ENCODE data around the gene GPHN.
"Not testable (repeated sequence)": the region's sequence is repeated elsewhere in the genome, so short reads cannot be mapped to it uniquely, and the experiment has no call there.

The GPHN gene

GRCh38 chr14:66677780-66678179 lies 169.8 kb downstream of the GPHN start:
- DNase-seq, result no peak

GRCh38 chr14:66680216-66680615 lies 172.3 kb downstream of the GPHN start:
- no peak for DNase-seq

- no peak for DNase-seq
These were observed 188.4 kb downstream of the GPHN start for GRCh38 chr14:66696326-66696725.

DNA sequence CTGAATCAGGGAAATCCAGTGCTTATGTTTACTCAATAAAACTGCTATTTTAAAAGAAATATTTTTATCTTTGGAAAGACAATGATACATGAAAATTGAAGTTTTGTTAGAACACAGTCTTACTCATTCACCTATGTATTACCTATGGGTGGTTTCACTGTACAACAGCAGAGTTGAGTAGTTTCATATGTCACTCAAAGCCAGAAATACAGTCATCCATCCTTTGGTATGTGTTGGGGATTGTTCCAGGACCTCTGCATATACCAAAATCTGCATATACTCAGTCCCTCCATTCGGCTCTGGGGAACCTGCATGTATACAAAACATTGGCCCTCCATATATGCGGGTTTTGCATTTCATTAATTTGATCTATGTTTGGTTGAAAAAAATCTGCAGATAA lies 190.6 kb downstream of the GPHN start:
- no peak for DNase-seq

DNA sequence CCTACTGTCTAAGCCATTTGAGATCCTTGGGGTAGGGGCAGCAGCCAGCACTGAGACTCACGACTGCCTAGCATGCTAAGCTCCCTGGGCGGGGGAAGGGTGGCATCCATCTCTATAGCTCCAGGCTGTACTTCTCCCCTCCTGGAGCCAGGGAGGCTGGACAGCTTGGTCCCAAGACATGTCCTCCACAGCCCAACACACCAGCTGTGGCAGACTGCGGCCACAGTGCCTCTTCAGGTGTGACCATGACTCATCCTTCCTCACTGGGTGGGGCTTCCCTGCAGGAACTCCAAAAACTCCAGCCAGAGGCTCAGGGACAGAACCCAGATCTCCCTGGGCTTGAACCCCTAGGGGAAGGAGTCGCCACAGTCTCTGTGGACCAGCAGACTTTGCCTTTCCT lies 193.9 kb downstream of the GPHN start:
- no peak for DNase-seq

GRCh38 chr14:66708267-66708666 lies 200.3 kb downstream of the GPHN start:
- DNase-seq, result no peak

- DNase-seq, result no peak
These were observed 201.3 kb downstream of the GPHN start for GRCh38 chr14:66709291-66709690.

- DNase-seq, result not testable (repeated sequence)
These were observed 206.3 kb downstream of the GPHN start for GRCh38 chr14:66714291-66714690.

GRCh38 chr14:66715313-66715712 lies 207.4 kb downstream of the GPHN start:
- DNase-seq, result not testable (repeated sequence)

DNA sequence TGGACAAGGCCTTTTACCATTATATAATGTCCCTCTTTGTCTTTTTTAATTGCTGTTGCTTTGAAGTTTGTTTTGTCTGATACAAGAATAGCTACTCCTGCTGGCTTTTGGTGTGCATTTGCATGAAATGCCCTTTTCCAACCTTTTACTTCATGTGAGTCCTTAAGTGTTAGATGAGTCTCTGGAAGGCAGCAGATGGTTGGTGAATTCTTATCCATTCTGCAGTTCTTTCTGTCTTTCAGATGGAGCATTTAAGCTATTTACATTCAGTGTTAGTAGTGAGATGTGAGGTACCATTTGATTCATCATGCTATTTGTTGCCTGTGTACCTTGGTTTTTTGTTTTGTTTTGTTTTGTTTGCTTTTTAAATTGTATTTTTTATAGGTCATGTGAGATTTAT lies 208.3 kb downstream of the GPHN start:
- DNase-seq, result no peak

DNA sequence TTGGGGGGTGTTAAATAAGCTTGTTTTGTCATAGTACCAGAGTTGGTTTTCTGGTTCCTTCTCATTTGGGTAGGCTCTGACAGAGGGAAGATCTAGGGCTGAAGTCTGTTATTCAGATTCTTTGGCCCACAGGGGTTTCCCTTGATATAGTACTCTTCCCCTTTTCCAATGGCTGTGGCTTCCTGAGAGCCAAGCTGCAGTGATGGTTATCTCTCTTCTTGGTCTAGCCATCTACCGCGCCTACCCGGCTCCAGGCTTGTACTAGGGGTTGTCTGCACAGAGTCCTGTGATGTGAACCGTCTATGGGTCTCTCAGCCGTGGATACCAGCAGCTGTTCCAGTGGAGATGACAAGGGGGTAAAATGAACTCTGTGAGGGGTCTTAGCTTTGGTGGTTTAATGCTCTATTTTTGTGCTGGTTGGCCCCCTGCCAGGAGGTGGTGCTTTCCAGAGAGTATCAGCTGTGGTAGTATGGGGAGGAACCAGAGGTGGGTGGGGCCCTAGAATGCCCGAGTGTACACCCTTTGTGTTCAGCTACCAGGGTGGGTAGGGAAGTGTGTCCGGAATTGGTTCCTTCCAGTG lies 209.7 kb downstream of the GPHN start:
- DNase-seq, result no peak

DNA sequence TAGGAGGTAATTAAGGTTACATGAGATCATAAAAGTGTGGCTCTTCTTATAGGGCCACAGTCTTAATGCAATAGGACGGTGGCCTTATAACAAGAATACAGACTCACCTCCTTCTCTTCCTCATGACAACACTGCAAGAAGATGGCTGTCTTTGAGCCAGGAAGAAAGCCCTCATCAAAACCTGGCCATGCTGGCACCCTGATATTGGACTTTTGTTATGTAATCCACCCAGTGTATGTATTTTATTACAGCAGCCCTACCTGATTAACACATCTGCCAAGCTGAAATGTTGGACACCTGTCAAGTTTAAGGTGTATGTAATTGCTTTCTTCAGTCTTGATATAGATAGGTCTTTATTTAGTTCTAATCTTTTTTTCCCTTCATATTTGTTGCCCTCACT lies 217.0 kb downstream of the GPHN start:
- DNase-seq, result no peak

- DNase-seq, result not testable (repeated sequence)
These were observed 223.4 kb downstream of the GPHN start for GRCh38 chr14:66731298-66731697.

GRCh38 chr14:66735853-66736252 lies 227.9 kb downstream of the GPHN start:
- no peak for DNase-seq

- no peak for DNase-seq
These were observed 231.9 kb downstream of the GPHN start for GRCh38 chr14:66739826-66740225.

DNA sequence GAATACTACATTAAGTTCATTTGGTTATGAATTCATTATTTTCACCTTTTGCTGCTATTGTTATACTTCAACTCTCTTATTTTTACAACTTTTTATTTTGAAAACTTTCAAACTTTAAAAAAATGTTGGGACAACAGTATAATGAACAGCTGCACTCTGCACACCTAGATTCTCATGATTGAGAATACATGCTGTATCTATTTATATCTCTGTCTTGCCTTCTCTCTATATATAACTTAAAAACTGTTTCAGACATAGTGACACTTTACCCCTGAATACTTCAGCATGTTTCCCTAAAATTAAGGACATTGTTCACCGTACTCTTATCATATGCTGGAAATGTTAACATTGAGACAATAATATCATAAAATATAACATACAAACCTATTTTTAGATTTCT lies 237.1 kb downstream of the GPHN start:
- no peak for DNase-seq

DNA sequence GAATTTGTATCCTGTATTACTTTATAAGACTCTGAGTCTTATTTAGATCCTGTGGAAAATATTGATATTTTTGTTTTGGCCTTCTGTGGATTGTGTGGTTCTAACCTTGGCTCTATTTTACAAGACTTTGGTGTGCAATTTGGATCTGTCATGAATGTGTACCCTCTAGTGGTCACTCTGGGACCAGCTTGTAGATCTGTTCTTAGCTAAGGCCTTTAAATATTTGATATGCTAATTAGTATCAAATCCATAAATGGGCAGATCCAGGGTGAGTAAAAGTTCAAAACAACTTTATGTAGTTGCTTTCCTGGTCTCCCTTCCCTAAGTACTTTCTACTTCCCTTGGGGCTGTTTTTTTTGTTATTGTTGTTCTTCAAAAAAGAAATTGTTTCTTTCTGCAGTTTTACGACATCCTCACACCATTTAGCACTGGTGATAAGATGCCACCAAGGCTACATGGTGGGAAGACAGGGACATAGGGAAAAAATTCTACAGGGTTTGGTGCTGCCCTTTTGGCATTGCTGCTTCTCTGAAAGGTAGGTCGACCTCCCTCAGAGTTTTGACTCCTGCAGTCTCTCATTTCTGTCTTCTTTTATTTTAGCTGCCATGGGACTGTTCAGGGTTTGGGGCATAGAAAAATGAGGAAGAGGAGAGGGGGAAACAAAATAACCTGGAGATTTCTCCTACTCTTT lies 238.5 kb downstream of the GPHN start:
- no peak for DNase-seq

GRCh38 chr14:66752109-66752508 lies 244.2 kb downstream of the GPHN start:
- DNase-seq, result no peak

- no peak for DNase-seq
These were observed 250.2 kb downstream of the GPHN start for GRCh38 chr14:66758031-66758613.

DNA sequence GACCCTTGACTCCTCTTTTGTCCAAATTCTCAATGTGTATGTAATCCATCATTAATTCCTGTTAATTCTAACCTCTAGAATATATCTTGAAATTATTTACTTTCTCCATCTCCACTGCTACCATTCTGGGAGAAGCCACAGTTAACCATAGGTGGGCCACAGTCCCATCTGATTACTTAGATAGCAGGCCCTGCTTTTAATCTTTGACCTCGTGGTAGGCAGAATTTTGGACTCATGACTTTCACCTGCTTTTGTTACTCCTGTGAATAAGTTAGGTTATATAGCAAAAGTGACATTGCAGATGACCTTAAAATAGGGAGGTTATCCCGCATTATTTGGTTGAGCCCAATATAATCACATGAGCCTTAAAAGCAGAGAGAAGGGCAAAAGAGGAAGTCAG lies 264.2 kb downstream of the GPHN start:
- no peak for DNase-seq

GRCh38 chr14:66782853-66783252 lies 274.9 kb downstream of the GPHN start:
- DNase-seq, result no peak

- DNase-seq, result no peak
These were observed 282.2 kb downstream of the GPHN start for GRCh38 chr14:66790101-66790500.

- DNase-seq, result no peak
These were observed 295.0 kb downstream of the GPHN start for GRCh38 chr14:66802962-66803361.

DNA sequence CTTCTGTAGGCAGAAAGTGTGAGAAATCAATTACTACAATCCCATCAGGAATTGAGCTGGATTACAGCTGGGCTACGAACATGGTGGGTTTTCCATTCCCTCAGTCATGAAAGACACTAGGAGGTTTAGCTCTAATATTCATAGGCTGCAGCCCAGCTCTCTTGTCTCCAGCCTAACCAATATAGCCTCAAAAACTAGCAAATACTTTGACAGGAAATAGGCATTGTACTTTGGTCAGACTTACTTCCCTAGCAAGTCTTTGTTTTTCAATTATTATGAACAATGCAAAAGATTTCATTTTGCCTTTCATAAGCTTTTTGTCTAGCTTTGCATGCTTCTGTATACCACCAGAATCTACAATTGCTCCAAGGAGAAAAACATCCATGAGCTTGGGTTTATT lies 296.2 kb downstream of the GPHN start:
- DNase-seq, result no peak

DNA sequence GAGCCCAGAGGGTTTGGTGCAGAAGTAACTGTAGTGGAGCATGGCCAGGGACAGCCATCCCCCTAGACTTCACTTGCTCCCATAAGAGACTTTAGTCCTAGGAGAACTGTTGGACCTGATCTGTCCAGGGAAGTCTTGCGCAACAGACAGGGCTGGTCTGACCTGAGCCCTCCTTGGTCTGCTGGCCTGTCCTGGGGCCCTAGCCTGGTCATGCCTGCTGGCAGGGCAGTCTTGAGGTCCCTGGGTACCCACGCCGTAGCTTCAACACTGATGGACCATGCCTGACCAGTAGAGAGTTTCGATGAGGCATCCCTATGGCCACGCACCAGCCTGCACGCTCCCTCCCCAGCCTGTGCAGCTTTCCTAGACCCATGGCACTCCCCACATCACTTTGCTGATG lies 305.7 kb downstream of the GPHN start:
- no peak for DNase-seq
